DND-41 (cell line): ENCODE results near the gene RAB6B.

Experiments
- CTCF ChIP-seq: IDR thresholded peaks from 2 replicates; pipeline ENCODE4 v1.5.1; 2012; ENCODE audit warnings: borderline replicate concordance, low read length, moderate library complexity, mild to moderate bottlenecking; ENCODE audit not compliant: poor library complexity, severe bottlenecking; ENCODE audit errors: extremely low read depth
- EZH2 ChIP-seq: IDR thresholded peaks from 3 replicates; pipeline ENCODE4 v1.6.1; 2012; ENCODE audit warnings: borderline replicate concordance, low read depth, mild to moderate bottlenecking, moderate library complexity, low read length, inconsistent platforms; ENCODE audit not compliant: severe bottlenecking

- TF ChIP-seq EZH2 (no peak), CTCF (no peak)
These were observed 62.4 kb downstream of the RAB6B start for GRCh38 chr3:133833267-133833666.
